Activated naive CD4-positive, alpha-beta T cell treated with anti-CD3 and anti-CD28 coated beads, Interleukin-2, amount 50 U/mL, for 24 hours (primary cell): ENCODE measurements around the gene CDC16.

ENCODE experiments used
- H3K27ac Mint-ChIP-seq: one replicate; pipeline ENCODE4 v1.8.0; 2021; ENCODE audit warnings: mild to moderate bottlenecking, mixed read lengths
- H3K27me3 Mint-ChIP-seq: one replicate; pipeline ENCODE4 v1.8.0; 2021; ENCODE audit warnings: mixed read lengths
- H3K36me3 Mint-ChIP-seq: one replicate; pipeline ENCODE4 v1.8.0; 2021; ENCODE audit warnings: mixed read lengths
- H3K4me1 Mint-ChIP-seq: one replicate; pipeline ENCODE4 v1.8.0; 2021; ENCODE audit warnings: mixed read lengths
- H3K4me3 Mint-ChIP-seq: one replicate; pipeline ENCODE4 v1.8.0; 2021; ENCODE audit warnings: mild to moderate bottlenecking, mixed read lengths
- H3K9me3 Mint-ChIP-seq: one replicate; pipeline ENCODE4 v1.8.0; 2021; ENCODE audit warnings: mixed read lengths

The CDC16 gene

DNA sequence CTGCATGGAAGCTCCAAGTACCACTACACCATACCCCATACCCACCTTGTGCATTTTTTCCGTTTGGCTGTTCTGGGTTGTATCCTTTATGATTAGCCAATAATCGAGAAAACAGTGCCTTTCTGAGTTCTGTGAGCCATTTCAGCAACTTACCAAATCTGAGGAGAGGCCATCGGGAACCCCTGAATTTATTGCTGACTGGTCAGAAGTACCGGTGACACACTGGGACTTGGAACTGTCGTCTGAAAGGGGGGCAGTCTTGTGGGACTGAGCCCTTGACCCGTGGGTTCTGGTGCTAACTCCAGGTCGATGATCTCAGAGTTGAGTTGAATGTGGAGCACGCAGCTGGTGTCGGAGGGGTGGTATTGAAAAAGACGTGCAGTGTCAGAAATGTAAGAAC is 61.8 kb downstream of the CDC16 start:
- no peak overlapping the region for H3K27ac Mint-ChIP-seq
- peaks cover 2% of the 10 kb centered on the region for H3K4me1 Mint-ChIP-seq
- H3K27me3 Mint-ChIP-seq, result no peaks in the 10 kb centered on the region
- no peak overlapping the region for H3K4me3 Mint-ChIP-seq
- H3K9me3 Mint-ChIP-seq, result no peaks in the 10 kb centered on the region
- peaks cover 9% of the 10 kb centered on the region for H3K36me3 Mint-ChIP-seq

DNA sequence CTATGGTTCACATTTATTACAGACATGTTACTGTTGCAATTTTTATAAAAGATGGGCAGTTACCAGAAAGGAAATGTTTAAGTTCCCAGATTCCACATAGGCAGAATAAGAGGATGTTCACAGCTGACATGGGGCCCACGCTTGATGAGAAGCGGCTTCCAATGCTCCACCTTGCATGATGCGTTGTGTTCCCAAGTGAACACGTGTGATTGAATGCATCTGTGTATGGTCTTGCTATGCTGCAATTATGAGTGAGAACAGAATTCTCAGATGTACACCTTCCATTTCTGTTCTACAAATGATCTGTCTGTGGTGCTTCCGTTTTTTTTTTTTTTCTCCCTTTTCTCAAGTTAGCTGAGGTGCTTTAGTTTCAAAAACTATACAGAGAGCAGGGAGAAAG is 62.2 kb downstream of the CDC16 start:
- Mint-ChIP-seq H3K27ac (no peak overlapping the region), H3K36me3 (peaks cover 7% of the 10 kb centered on the region), H3K9me3 (no peaks in the 10 kb centered on the region), H3K4me1 (no peaks in the 10 kb centered on the region), H3K27me3 (no peaks in the 10 kb centered on the region), H3K4me3 (no peak overlapping the region)

DNA sequence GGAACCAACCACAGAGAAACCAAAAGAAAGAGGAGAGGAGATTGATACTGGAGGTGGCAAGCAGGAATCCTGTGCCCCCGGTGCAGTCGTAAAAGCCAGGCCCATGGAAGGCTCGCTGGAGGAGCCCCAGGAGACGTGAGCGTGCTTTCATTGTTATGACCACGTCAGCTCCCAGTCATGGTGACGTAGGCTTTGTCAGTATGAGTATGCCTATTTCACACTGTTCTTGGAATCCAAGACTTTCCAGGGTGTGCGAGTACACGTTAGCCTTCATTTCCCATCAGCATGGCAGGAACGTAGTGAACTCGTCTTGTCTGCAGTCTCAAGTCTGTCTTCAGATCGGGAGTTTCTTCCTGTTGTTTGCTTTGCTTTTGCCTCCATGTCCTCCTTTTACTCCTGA is 64.2 kb downstream of the CDC16 start:
- Mint-ChIP-seq H3K9me3 (no peaks in the 10 kb centered on the region), H3K4me3 (no peak overlapping the region), H3K27ac (no peak overlapping the region), H3K36me3 (peaks cover 6% of the 10 kb centered on the region), H3K4me1 (no peaks in the 10 kb centered on the region), H3K27me3 (no peaks in the 10 kb centered on the region)

DNA sequence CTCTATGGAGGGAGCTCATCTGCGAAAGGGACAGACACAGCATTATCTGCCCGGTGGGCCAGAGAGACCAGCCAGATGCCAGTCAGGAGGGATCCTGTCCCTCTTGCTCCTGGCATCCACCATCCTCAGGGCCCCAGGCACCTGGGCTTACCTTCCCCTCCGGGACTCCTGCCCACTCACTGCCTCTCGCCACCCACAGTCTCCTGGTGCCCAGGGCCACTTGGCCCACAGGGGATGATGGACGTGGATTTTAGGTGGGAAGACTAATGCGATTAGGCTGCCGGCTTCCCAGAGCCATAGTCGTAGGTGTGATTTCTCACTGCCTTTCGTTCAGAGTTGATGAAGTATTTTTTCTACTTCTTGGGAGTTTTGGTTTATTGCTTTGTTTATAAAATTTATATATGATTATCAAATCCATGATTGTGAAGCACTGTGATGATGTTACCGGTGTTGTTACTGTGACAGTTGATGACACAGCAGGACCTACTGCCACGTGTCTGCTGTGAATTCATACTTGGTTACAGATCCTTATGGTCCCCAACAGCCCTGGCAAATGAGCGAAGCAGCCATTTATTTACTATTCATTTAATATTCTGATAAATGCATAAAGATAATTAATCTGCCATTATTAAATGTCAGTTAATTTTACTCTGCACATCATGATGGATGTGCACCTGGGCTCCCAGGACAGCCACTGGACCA is 65.1 kb downstream of the CDC16 start:
- H3K27ac Mint-ChIP-seq, result no peak overlapping the region
- peaks cover 6% of the 10 kb centered on the region for H3K36me3 Mint-ChIP-seq
- no peaks in the 10 kb centered on the region for H3K9me3 Mint-ChIP-seq
- H3K4me1 Mint-ChIP-seq, result no peaks in the 10 kb centered on the region
- no peaks in the 10 kb centered on the region for H3K27me3 Mint-ChIP-seq
- H3K4me3 Mint-ChIP-seq, result no peak overlapping the region

DNA sequence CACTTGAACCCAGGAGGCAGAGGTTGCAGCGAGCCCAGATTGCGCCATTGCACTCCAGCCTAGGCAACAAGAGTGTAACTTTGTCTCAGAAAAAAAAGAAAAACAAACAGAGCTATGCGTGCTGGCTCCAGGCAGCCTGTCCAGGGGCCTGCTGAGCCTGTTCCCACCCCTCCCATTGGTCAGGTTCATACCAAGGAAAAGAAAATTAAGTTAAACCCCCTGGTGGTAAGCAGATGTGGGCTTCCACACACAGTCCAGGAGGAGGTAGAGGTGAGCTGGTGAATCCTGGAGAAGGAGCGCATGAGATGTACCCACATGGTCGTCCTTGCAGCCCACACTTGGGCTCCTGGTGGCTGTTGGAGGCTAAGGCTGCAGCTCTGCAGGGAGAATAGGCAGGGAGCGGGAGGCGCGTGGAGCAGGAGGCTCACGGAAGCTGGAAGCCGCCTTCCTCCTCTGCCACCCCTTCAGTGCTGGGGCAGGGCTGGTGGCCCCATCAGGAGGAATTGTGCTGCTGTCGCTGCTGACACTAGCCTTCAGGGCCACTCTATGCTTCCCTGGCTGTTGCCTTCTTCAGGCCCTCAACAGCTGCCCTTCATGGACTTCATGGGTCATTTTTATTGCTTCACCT is 69.1 kb downstream of the CDC16 start:
- H3K36me3 Mint-ChIP-seq, result peaks cover 9% of the 10 kb centered on the region
- no peak overlapping the region for H3K27ac Mint-ChIP-seq
- H3K27me3 Mint-ChIP-seq, result no peaks in the 10 kb centered on the region

DNA sequence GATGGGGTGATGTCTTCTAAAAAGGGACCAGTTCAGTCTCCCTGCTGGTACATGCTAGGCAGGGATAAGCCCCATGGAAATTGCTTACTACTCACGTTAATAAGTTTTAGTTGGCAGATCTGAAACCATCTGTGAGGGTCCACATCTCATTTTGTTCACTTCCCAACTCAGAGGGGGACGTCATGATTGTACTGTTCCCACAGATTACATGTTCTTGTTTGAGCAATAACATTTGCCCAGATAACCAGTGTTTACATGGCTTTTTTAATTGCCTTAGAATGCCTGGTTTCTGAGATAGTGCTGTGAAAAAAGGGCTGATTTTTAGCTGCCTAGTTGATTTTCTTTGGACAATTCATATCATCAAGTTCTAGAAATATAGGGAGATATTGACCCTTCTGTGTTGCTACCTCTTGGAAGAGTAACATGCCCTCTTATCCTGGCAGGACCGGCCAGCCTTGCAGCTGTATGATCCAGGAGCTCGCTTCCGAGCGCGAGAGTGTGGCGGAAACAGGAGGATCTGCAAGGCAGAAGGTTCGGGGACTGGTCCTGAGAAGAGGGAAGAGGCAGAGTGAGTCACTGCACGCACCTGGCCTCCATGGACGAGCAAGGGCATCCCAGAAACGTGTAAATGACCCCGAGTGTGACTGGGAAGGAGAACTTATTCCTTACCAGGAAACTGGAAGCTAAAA is 69.8 kb downstream of the CDC16 start:
- Mint-ChIP-seq H3K9me3 (no peaks in the 10 kb centered on the region), H3K4me3 (no peak overlapping the region), H3K4me1 (no peaks in the 10 kb centered on the region), H3K27me3 (no peaks in the 10 kb centered on the region), H3K27ac (no peak overlapping the region), H3K36me3 (peaks cover 6% of the 10 kb centered on the region)

More for the DNA sequence above, 69.1 kb downstream of the CDC16 start:
- Mint-ChIP-seq H3K4me1 (no peaks in the 10 kb centered on the region), H3K4me3 (no peak overlapping the region), H3K9me3 (no peaks in the 10 kb centered on the region)

DNA sequence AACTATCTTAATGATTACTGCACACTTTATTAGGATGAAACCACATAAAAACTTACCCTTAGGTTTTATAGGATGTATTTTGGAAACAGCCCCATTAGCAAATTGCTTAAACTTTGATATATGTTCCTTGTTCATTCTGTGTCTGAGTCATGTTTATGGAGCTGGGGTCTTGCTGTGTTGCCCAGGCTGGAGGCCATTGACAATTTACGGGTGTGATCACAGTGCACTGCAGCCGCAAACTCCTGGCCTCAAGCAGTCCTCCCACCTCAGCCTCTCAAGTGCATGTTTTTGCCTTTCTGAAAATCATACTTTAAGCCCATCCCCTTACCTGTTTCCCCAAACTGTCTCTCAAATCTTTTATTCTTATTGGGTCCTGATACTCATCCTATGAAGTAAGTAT is 74.4 kb downstream of the CDC16 start:
- H3K27ac Mint-ChIP-seq, result peak overlapping the region; percentile 17
- H3K9me3 Mint-ChIP-seq, result no peaks in the 10 kb centered on the region
- H3K4me3 Mint-ChIP-seq, result no peak overlapping the region
- no peaks in the 10 kb centered on the region for H3K27me3 Mint-ChIP-seq
- peaks cover 14% of the 10 kb centered on the region for H3K4me1 Mint-ChIP-seq
- H3K36me3 Mint-ChIP-seq, result peaks cover 3% of the 10 kb centered on the region

DNA sequence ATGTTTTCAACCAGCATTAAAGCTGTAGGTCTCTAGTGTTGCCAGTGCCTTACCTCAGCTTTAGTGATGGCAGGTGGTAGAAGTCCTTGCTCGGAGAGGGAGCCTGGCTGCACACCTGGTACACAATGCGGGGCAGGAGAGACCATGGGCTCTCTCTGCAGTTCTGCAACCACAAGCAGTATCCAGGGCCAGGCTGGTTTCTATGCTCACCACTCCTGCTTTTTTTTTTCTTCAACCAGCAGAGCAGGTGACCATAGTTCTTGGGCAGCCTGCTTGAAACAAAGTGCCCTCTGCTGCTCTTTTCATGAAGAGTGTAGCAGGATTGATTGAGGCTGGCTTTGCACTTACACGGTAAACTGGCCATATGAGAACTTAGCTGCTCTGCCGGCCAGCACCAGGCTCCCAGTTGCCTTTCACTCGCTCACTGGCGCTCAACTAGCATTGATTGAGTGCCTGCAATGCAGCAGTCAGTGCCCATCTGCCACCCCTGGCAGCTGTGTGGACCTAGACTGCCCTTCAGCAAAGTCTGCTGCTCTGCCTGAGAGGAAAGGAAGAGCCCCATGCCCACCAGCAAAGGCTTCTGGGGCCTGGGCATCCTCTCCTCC is 75.2 kb downstream of the CDC16 start:
- Mint-ChIP-seq H3K9me3 (no peaks in the 10 kb centered on the region), H3K27ac (no peak overlapping the region), H3K4me3 (no peak overlapping the region), H3K4me1 (peaks cover 17% of the 10 kb centered on the region), H3K36me3 (peaks cover 4% of the 10 kb centered on the region), H3K27me3 (no peaks in the 10 kb centered on the region)

DNA sequence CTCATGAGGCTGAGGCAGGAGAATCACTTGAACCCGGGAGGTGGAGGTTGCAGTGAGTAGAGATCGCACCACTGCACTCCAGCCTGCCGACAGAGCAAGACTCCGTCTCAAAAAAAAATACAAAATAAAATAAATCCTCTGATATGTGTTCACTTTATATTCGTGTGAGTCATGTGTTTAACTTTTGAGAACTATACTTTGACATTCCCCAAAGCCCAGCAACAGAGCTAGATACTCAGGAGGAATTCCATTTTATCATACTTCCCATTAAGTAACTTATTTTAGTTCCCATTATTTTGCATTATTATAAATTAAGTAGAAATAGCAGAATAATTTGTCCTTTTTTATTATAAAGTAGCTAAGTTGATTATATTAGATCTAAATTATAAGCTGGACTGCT is 76.3 kb downstream of the CDC16 start:
- H3K27me3 Mint-ChIP-seq, result no peaks in the 10 kb centered on the region
- no peak overlapping the region for H3K4me3 Mint-ChIP-seq
- peaks cover 10% of the 10 kb centered on the region for H3K36me3 Mint-ChIP-seq
- peaks cover 24% of the 10 kb centered on the region for H3K4me1 Mint-ChIP-seq
- no peak overlapping the region for H3K27ac Mint-ChIP-seq
- no peaks in the 10 kb centered on the region for H3K9me3 Mint-ChIP-seq

DNA sequence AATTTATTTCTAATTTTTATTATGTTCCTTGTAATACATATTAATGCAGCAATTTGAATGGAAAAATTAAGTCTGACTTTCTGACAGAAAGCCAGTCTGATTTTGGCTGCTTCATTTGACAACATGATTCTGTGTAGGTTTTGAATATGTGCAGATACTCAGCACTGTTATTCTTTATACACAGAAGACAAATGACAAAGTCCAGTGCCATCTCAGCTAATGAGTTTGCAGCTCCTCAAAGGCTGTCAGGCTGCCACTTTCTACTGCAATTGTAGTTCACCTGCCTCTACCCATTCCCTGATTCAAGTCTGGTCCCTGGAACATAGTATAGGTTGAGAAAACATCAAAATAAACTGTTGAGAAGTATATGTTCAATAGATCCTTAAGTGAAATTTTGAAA is 76.7 kb downstream of the CDC16 start:
- peaks cover 10% of the 10 kb centered on the region for H3K36me3 Mint-ChIP-seq

DNA sequence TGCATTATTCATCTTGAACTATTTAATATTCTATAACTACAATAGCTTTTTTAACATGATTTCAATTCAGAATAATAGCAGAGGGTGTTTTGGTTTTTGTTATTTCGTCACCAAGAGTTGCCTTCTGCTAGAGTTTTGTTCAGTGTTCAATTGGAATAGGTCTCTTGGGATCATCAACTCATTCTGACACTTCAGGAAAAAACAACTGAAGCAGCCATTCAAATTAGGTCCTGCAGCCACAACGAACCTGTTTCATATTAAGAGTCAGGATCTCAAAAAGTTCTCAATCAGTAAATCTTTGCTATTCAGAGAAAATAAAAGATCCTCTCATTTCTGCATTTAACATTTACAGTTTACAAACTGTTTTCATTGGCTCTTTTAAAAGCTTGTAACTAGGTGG is 77.2 kb downstream of the CDC16 start:
- H3K4me3 Mint-ChIP-seq, result no peak overlapping the region
- H3K9me3 Mint-ChIP-seq, result no peaks in the 10 kb centered on the region
- H3K27me3 Mint-ChIP-seq, result no peaks in the 10 kb centered on the region
- H3K36me3 Mint-ChIP-seq, result peaks cover 9% of the 10 kb centered on the region
- H3K27ac Mint-ChIP-seq, result no peak overlapping the region
- peaks cover 29% of the 10 kb centered on the region for H3K4me1 Mint-ChIP-seq

More for the DNA sequence above, 76.7 kb downstream of the CDC16 start:
- H3K4me1 Mint-ChIP-seq, result peaks cover 24% of the 10 kb centered on the region
- no peak overlapping the region for H3K27ac Mint-ChIP-seq
- H3K27me3 Mint-ChIP-seq, result no peaks in the 10 kb centered on the region
- no peaks in the 10 kb centered on the region for H3K9me3 Mint-ChIP-seq
- H3K4me3 Mint-ChIP-seq, result no peak overlapping the region

DNA sequence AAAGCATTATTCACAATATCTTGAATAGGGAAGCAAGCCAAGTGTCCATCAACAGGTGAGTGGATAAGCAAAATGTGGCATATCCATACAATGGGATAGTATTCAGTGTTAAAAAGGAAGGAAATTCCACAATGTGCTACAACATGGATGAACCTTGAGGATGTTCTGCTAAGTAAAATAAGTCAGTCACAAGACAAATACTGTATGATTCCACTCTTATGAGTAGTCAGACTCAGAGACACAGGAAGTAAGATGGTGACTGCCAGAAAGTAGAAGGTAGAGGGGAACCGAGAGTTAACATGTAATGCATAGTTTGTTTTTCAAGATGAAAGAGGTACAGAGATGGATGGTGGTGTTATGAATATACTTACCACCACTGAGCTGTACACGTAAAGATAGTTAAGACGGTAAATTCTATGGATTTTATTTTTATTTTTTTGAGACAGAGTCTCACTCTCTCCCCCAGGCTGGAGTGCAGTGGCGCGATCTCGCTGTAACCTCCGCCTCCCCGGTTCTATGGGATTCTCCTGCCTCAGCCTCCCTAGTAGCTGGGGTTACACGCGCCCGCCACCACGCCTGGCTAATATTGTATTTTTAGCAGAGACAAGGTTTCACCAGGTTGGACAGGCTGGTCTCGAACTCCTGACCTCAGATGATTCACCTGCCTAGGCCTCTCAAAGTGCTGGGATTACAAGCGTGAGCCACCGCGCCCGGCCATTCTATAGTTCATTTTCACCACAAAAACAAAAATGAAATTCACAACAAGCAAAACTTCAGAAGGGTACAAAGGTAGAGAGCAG is 78.6 kb downstream of the CDC16 start:
- H3K9me3 Mint-ChIP-seq, result no peaks in the 10 kb centered on the region
- H3K36me3 Mint-ChIP-seq, result peaks cover 7% of the 10 kb centered on the region
- H3K4me3 Mint-ChIP-seq, result peak overlapping the region; percentile 88
- peak overlapping the region; percentile 99 for H3K27ac Mint-ChIP-seq
- peaks cover 39% of the 10 kb centered on the region for H3K4me1 Mint-ChIP-seq
- H3K27me3 Mint-ChIP-seq, result no peaks in the 10 kb centered on the region

DNA sequence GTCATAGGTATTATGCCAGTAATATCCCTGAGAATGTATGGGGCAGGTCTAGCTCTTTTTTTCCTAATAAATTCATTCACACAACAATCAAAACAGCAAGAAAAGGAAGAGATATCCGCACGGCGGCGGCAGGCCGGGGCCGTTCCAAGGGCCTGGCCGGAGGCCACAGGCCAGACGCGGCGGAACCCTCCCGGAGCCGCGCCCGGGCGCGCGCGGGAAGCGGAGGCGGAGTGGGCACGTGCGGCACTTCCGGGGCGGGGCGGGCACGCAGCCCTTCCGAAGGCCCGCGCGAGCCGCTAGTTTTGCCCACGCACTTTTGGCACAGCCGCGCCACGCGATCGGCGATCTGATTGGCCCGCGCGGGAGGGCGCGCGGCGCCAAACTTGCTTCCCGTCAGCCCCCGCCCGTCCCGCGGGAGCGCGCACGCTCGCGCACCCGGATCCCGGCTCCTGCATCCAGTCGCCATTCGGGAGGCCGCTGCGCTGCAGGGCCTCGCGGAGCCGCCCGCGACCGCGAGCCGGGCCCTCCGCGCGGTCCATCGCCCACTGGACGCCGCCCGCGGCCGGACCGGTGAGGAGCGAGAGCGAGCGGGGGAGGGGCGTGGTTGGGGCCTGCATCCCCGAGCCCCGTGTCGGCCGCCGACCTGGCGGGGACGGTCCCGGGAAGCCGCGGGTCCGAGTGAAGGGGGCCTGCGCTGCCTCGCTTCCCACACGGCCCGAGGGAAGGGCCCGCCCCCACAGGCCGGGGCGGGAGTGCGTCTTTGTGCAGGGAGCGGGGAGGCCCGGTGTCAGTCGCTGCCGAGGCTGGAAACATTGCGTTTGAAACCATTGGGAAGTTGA is 79.6 kb downstream of the CDC16 start, which contains the start of gene CHAMP1:
TSS of gene CHAMP1 (plus strand) at position 430 of the 839 bp plus-strand sequence. CDS start 9,340 bp downstream, outside the sequence.
- H3K4me3 Mint-ChIP-seq, result peak within 1 kb of the TSS; percentile 94
- peaks cover 49% of the 10 kb centered on the region for H3K4me1 Mint-ChIP-seq
- H3K36me3 Mint-ChIP-seq, result peaks cover 7% of the 10 kb centered on the region
- H3K27me3 Mint-ChIP-seq, result no peaks in the 10 kb centered on the region
- H3K9me3 Mint-ChIP-seq, result no peaks in the 10 kb centered on the region
- peak within 1 kb of the TSS; percentile 99 for H3K27ac Mint-ChIP-seq

DNA sequence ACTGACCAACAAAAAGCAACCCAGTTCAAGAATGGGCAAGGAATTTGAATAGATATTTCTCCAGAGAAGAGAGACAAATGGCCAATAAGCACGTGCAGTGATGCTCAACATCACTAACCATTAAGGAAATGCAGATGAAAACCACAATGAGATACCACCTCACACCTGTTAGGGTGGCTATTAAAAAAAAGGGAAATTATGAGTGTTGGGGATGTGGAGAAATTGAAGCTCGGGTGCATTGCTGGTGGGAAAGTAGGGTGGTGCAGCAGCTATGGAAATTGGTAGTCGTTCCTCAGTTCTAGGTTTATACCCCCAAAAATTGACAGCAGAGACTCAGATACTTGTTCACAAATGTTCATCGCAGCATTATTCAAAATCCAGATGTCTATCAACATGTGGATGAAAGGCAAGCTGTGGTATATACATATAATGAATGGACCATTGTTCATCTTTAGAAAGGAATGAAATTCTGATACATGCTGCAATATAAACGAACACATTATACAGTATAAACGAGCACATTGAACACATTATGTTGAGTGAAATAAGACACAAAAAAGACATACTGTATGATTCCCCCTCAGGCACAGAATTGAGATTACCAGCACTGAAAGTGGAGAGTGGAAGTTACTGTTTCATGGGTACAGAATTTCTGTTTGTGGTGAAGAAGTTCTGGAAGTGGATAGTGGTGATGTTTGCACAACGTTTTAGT is 80.5 kb downstream of the CDC16 start:
- Mint-ChIP-seq H3K4me3 (peak overlapping the region; percentile 94), H3K4me1 (peaks cover 59% of the 10 kb centered on the region)

More for the DNA sequence above, 80.5 kb downstream of the CDC16 start:
- H3K27ac Mint-ChIP-seq, result peak overlapping the region; percentile 87
- peaks cover 9% of the 10 kb centered on the region for H3K36me3 Mint-ChIP-seq
- no peaks in the 10 kb centered on the region for H3K9me3 Mint-ChIP-seq
- no peaks in the 10 kb centered on the region for H3K27me3 Mint-ChIP-seq
